Upper lobe of left lung (tissue), 4 donors: ENCODE data around the gene MED19.

Source experiments
- CTCF ChIP-seq, 6 experiments: fragments of 450-650 bp in 4 of 6; fragments of 200-600 bp in 2 of 6; sonication (generic) in 2 of 6; IDR thresholded peaks; one replicate each; pipeline ENCODE4 v1.5.1; 2016 to 2019; ENCODE audit warnings: antibody characterized with exemption in 6 of 6
- POLR2A ChIP-seq, 4 donors: fragments of 450-650 bp; IDR thresholded peaks; one replicate each; pipeline ENCODE4 v1.5.1; 2016 to 2017; ENCODE audit warnings: antibody characterized with exemption in 4 of 4, mild to moderate bottlenecking in 2 of 4
- POLR2AphosphoS5 ChIP-seq, 2 donors: sonication (generic); formaldehyde crosslinking; IDR thresholded peaks; one replicate each; pipeline ENCODE4 v1.5.1; 2017; ENCODE audit warnings: antibody characterized with exemption in 2 of 2

- TF ChIP-seq POLR2A (IDR thresholded peaks at IDR 0.05) (no peak), POLR2AphosphoS5 (IDR thresholded peaks at IDR 0.05) (no peak), CTCF (IDR thresholded peaks at IDR 0.05) (no peak)
These were observed 31.5 kb downstream of the MED19 start for GRCh38 chr11:57680552-57680874.
